DOHH2 (cell line): ENCODE results near the gene TNS1.

ENCODE experiments used
- EZH2phosphoT487 ChIP-seq: fragments of 200-600 bp; sonication (generic); IDR thresholded peaks from 2 replicates; pipeline ENCODE4 v1.6.1; 2017; ENCODE audit warnings: borderline replicate concordance, mild to moderate bottlenecking, antibody characterized with exemption, low read length, moderate library complexity, mixed read lengths
- TF ChIP-seq, protein P1 (sequence below): fragments of 200-600 bp; sonication (generic); IDR thresholded peaks from one replicate; pipeline ENCODE4 v1.5.1; 2014; ENCODE audit warnings: antibody characterized with exemption, mild to moderate bottlenecking, low read depth, low read length; ENCODE audit not compliant: poor library complexity, severe bottlenecking

DNA sequence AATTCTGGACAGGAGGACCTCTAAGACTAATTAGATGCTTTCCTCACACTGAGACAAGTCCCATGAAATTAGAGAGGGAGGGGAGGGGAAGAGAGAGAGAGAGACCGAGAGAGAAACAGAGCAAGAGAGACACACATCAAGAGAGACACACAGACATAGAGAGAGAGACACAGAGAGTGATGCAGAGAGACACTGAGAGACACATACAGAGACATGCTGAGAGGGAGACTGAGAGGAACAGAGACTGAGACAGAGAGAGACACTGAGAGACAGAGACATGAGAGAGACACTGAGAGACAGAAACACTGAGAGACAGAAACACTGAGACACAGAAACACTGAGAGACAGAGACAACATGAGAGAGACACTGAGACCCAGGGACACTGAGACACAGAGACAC, 250.8 kb downstream of the TNS1 start:
- TF ChIP-seq, protein P1, sequence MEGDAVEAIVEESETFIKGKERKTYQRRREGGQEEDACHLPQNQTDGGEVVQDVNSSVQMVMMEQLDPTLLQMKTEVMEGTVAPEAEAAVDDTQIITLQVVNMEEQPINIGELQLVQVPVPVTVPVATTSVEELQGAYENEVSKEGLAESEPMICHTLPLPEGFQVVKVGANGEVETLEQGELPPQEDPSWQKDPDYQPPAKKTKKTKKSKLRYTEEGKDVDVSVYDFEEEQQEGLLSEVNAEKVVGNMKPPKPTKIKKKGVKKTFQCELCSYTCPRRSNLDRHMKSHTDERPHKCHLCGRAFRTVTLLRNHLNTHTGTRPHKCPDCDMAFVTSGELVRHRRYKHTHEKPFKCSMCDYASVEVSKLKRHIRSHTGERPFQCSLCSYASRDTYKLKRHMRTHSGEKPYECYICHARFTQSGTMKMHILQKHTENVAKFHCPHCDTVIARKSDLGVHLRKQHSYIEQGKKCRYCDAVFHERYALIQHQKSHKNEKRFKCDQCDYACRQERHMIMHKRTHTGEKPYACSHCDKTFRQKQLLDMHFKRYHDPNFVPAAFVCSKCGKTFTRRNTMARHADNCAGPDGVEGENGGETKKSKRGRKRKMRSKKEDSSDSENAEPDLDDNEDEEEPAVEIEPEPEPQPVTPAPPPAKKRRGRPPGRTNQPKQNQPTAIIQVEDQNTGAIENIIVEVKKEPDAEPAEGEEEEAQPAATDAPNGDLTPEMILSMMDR, result no peak
- TF ChIP-seq EZH2phosphoT487, result no peak
